Measurements from ENCODE around the gene CERS3.

DNA sequence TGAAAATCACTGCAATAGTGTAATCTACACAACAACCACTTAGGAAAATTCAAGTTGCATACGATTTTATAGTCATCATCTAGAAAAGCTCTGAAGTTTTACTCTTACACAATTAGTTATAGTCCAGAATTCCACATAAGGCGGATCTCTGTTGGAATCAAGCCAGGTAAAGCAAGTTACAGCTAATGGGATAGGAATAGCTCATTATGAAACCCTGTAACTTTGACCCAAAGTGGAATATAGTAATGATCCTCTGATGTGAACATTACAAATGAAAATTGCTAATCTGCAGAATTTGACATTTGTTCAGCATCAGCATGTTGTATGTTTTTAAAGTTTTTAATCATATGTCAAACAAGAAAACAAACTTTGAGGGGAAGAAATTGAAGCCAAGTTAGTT lies 4.4 kb downstream of the CERS3 start:
- TF ChIP-seq, protein P1, sequence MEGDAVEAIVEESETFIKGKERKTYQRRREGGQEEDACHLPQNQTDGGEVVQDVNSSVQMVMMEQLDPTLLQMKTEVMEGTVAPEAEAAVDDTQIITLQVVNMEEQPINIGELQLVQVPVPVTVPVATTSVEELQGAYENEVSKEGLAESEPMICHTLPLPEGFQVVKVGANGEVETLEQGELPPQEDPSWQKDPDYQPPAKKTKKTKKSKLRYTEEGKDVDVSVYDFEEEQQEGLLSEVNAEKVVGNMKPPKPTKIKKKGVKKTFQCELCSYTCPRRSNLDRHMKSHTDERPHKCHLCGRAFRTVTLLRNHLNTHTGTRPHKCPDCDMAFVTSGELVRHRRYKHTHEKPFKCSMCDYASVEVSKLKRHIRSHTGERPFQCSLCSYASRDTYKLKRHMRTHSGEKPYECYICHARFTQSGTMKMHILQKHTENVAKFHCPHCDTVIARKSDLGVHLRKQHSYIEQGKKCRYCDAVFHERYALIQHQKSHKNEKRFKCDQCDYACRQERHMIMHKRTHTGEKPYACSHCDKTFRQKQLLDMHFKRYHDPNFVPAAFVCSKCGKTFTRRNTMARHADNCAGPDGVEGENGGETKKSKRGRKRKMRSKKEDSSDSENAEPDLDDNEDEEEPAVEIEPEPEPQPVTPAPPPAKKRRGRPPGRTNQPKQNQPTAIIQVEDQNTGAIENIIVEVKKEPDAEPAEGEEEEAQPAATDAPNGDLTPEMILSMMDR (IDR thresholded peaks at IDR 0.05) = no peak
- TF ChIP-seq EP300 (IDR thresholded peaks at IDR 0.05; ENCODE audit: low read depth) = no peak
- no peak for TF ChIP-seq POLR2A (IDR thresholded peaks at IDR 0.05)
